K562 (cell line): Measurements from ENCODE around the gene RO60. TPM values are rescaled to one million over a fixed set of nuclear protein-coding genes. Genes with fewer than 3 reads are reported as not detected.

Experiments used
- CBFA2T3 ChIP-seq: fragments of 450-650 bp; IDR thresholded peaks from 2 replicates; pipeline ENCODE4 v1.6.1; 2017
- HDAC6 ChIP-seq: IDR thresholded peaks from 2 replicates; pipeline ENCODE4 v1.6.1; 2012; ENCODE audit warnings: low read depth, mild to moderate bottlenecking, control low read depth, inconsistent platforms, low read length, moderate library complexity
- MEIS2 ChIP-seq: fragments of 450-650 bp; IDR thresholded peaks from 2 replicates; pipeline ENCODE4 v1.6.1; 2014; ENCODE audit warnings: mild to moderate bottlenecking; ENCODE audit not compliant: partially characterized antibody
- NCOR1 ChIP-seq: fragments of 450-650 bp; IDR thresholded peaks from 2 replicates; pipeline ENCODE4 v1.6.1; 2016; ENCODE audit warnings: mild to moderate bottlenecking, moderate library complexity
- NFE2 ChIP-seq: IDR thresholded peaks from 2 replicates; pipeline ENCODE4 v1.6.1; 2014; ENCODE audit warnings: antibody characterized with exemption, low read depth
- NR4A1 ChIP-seq, 2 experiments: fragments of 250-450 bp in 1 of 2; fragments of 450-650 bp in 1 of 2; sonication (Bioruptor Pico) in 1 of 2; IDR thresholded peaks; 2 replicates each; pipeline versions ENCODE4 v1.4.0 to v1.6.1; 2016 to 2020; ENCODE audit warnings: mild to moderate bottlenecking in 2 of 2, missing compliant biosample characterization in 1 of 2, missing genetic modification characterization in 1 of 2, moderate library complexity in 1 of 2
- polyA plus RNA-seq, 8 experiments: library from polyadenylated mRNA; depleted of rRNA in 4 of 8; stranded (reverse) in 5 of 8; unstranded in 3 of 8; fragments of >200 nt; fragmentation: Nextera tagmentation in 2 of 8; fragmentation: Illumina TruSeq in 1 of 8; extraction: Ambion mirVana in 2 of 8; extraction: Trizol in 1 of 8; gene quantifications; 2 replicates each; pipeline versions ENCODE4 v1.2.1 to v1.2.3, GENCODE V29; 2011 to 2014; ENCODE audit warnings: inconsistent platforms in 1 of 8, missing spikeins in 1 of 8
- total RNA-seq, 7 experiments: library from RNA; depleted of rRNA in 6 of 7; stranded (reverse); fragments of >200 nt in 6 of 7; fragmentation: Illumina TruSeq in 2 of 7; extraction: Trizol in 2 of 7; gene quantifications; 2 replicates each; pipeline versions ENCODE4 v1.2.1 to v1.2.3, GENCODE V29; 2011 to 2021; ENCODE audit warnings: low replicate concordance in 1 of 7
- TF ChIP-seq, protein P1 (sequence below), 2 experiments: fragments of 450-650 bp; IDR thresholded peaks; 2 replicates each; pipeline ENCODE4 v1.6.1; 2016; ENCODE audit warnings: mild to moderate bottlenecking in 2 of 2, borderline replicate concordance in 1 of 2, low read depth in 1 of 2, moderate library complexity in 1 of 2
- TF ChIP-seq, protein P2 (sequence below), 2 experiments: fragments of 450-650 bp in 1 of 2; sonication (generic) in 1 of 2; formaldehyde crosslinking in 1 of 2; IDR thresholded peaks in 1 of 2; conservative IDR thresholded peaks in 1 of 2; 2 replicates each; pipeline versions ENCODE4 v1.6.1 to v1.8.1; 2016 to 2023; ENCODE audit warnings: mild to moderate bottlenecking in 2 of 2, moderate library complexity in 2 of 2, inconsistent platforms in 1 of 2, missing genetic modification reagents in 1 of 2
- TF ChIP-seq, protein P3 (sequence below): fragments of 250-450 bp; sonication (Bioruptor Pico); IDR thresholded peaks from 2 replicates; pipeline ENCODE4 v1.4.0; 2020
- TF ChIP-seq, protein P4 (sequence below): fragments of 450-650 bp; formaldehyde crosslinking; IDR thresholded peaks from 2 replicates; pipeline ENCODE4 v1.4.0; 2022; ENCODE audit warnings: missing genetic modification characterization
- TF ChIP-seq, protein P5 (sequence below): fragments of 450-650 bp; formaldehyde crosslinking; IDR thresholded peaks from 2 replicates; pipeline ENCODE4 v1.4.0; 2022; ENCODE audit warnings: missing genetic modification characterization

RO60 gene
- total and polyA plus RNA-seq, 9 of the 15 experiments (the other 6 are each of a cell fraction or from before 2014, with no cell fraction given): 24.9 to 187 (median 101) TPM

DNA sequence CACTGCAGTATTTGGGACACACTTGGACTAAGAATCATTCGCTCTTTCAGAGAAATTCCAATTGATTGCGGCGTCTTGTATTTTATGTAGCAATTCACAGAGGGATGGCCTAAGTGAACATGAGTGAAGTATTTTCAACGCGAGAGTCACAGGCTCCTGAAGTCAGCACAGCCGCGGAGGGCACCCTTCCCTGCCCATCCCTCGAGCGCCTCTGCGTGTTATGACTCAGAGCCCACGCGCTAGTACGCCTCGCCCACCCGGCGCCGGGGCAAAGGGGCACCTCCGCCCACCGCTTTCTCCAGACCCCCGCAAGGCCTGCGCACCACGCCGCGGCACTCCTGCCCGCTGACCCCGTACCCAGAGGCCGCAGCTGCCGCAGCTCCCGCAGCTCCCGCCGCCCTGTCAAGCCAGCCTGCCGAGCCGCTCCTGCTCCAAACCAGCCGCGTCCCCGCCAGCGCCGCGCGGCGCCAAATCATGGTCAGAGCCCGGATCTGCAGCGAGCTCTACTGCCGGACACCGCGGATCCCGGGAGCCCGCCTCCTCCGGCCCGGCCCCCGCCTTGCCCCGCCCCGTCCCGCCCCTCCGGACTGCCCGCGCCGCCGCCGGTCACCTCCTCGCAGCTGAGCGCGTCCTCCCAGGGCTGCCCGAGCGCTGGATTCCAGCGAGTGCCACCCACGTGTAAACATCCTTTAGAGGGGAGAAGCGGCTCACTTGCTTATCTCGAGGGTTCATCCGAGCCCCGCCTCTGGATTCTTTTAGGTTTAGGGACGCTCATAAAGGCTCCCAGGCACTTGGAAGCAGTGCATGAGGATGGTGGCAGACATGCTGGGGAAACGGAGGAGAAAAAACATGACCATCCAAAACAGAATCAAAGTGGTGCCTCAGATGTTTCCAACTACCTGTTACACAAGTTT is 45.8 kb downstream of the RO60 start, which contains the start of gene GLRX2 (continued):
- TF ChIP-seq, protein P1, sequence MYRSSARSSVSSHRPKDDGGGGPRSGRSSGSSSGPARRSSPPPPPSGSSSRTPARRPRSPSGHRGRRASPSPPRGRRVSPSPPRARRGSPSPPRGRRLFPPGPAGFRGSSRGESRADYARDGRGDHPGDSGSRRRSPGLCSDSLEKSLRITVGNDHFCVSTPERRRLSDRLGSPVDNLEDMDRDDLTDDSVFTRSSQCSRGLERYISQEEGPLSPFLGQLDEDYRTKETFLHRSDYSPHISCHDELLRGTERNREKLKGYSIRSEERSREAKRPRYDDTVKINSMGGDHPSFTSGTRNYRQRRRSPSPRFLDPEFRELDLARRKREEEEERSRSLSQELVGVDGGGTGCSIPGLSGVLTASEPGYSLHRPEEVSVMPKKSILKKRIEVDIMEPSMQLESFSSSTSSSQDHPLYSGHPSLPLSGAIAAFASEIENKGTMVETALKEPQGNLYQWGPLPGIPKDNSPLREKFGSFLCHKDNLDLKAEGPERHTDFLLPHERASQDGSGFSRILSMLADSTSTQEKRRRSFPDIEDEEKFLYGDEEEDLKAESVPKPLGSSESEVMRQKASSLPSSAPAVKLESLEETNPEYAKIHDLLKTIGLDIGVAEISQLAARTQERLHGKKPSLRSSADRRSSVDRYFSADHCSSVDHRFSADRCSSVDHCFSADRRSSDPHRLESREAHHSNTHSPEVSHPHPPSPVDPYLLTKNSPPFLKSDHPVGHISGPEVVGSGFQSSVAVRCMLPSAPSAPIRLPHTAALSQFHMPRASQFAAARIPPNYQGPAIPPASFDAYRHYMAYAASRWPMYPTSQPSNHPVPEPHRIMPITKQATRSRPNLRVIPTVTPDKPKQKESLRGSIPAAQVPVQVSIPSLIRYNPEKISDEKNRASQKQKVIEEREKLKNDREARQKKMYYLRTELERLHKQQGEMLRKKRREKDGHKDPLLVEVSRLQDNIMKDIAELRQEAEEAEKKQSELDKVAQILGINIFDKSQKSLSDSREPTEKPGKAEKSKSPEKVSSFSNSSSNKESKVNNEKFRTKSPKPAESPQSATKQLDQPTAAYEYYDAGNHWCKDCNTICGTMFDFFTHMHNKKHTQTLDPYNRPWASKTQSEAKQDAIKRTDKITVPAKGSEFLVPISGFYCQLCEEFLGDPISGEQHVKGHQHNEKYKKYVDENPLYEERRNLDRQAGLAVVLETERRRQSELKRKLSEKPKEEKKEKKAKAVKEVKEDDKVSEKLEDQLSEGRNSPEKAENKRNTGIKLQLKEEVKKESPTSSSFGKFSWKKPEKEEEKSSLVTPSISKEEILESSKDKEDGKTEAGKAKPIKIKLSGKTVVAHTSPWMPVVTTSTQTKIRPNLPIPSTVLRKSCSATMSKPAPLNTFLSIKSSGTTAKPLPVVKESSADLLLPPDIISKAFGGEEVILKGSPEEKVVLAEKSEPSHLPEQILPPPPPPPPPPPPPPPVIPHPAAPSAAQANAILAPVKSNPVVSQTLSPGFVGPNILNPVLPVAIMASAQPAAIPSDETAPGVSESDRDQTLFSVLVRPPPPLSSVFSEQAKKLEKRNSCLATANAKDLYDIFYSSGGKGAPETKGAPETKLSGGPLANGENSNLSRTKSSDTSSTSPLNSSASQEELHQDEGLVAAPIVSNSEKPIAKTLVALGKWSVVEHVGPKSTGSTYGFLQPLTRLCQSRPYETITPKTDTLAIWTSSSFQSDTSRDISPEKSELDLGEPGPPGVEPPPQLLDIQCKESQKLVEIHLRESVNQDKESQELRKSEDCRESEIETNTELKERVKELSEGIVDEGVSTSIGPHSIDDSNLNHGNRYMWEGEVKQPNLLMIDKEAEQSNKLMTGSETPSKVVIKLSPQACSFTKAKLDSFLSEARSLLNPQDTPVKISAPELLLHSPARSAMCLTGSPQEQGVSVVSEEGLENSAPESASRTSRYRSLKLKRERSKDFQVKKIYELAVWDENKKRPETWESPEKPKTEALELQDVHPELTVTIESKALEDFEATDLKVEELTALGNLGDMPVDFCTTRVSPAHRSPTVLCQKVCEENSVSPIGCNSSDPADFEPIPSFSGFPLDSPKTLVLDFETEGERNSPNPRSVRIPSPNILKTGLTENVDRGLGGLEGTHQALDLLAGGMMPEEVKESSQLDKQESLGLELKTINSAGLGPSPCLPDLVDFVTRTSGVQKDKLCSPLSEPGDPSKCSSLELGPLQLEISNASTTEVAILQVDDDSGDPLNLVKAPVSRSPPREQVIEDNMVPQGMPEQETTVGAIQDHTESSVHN (IDR thresholded peaks at IDR 0.05; ENCODE audit: borderline replicate concordance in 1 of 2, low read depth in 1 of 2): 0 out of 4 replicates have a peak, but pooled peaks of 1 of the 2 experiments have one; percentile 27
- no peak for TF ChIP-seq MEIS2
- TF ChIP-seq, protein P2, sequence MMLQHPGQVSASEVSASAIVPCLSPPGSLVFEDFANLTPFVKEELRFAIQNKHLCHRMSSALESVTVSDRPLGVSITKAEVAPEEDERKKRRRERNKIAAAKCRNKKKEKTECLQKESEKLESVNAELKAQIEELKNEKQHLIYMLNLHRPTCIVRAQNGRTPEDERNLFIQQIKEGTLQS (IDR thresholded peaks at IDR 0.05): peak; percentile 67; the same call in 1 of the 2 replicates
- TF ChIP-seq, protein P2 (CRISPR knock-in tag; conservative IDR thresholded peaks at IDR 0.05): peak; percentile 73
- TF ChIP-seq, protein P3, sequence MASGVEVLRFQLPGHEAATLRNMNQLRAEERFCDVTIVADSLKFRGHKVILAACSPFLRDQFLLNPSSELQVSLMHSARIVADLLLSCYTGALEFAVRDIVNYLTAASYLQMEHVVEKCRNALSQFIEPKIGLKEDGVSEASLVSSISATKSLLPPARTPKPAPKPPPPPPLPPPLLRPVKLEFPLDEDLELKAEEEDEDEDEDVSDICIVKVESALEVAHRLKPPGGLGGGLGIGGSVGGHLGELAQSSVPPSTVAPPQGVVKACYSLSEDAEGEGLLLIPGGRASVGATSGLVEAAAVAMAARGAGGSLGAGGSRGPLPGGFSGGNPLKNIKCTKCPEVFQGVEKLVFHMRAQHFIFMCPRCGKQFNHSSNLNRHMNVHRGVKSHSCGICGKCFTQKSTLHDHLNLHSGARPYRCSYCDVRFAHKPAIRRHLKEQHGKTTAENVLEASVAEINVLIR (CRISPR knock-in tag): no peak
- TF ChIP-seq HDAC6: no peak
- peak; percentile 45; the same call in 1 of the 2 replicates for TF ChIP-seq NCOR1
- peak; percentile 41 for TF ChIP-seq NFE2
- TF ChIP-seq, protein P4, sequence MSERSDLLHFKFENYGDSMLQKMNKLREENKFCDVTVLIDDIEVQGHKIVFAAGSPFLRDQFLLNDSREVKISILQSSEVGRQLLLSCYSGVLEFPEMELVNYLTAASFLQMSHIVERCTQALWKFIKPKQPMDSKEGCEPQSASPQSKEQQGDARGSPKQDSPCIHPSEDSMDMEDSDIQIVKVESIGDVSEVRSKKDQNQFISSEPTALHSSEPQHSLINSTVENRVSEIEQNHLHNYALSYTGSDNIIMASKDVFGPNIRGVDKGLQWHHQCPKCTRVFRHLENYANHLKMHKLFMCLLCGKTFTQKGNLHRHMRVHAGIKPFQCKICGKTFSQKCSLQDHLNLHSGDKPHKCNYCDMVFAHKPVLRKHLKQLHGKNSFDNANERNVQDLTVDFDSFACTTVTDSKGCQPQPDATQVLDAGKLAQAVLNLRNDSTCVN (CRISPR knock-in tag): no peak
- TF ChIP-seq, protein P5, sequence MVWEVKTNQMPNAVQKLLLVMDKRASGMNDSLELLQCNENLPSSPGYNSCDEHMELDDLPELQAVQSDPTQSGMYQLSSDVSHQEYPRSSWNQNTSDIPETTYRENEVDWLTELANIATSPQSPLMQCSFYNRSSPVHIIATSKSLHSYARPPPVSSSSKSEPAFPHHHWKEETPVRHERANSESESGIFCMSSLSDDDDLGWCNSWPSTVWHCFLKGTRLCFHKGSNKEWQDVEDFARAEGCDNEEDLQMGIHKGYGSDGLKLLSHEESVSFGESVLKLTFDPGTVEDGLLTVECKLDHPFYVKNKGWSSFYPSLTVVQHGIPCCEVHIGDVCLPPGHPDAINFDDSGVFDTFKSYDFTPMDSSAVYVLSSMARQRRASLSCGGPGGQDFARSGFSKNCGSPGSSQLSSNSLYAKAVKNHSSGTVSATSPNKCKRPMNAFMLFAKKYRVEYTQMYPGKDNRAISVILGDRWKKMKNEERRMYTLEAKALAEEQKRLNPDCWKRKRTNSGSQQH (CRISPR knock-in tag): 0 out of 2 replicates have a peak, but pooled peaks have one; percentile 29
- TF ChIP-seq CBFA2T3: no peak
- no peak for TF ChIP-seq NR4A1 (CRISPR knock-in tag; IDR thresholded peaks at IDR 0.05)
- no peak for TF ChIP-seq NR4A1 (tag; IDR thresholded peaks at IDR 0.05)
